IMR-90 (cell line): Measurements from ENCODE around the gene HYAL3.

Experiments used
- BHLHE40 ChIP-seq: fragments of 150-350 bp; IDR thresholded peaks from 2 replicates; pipeline ENCODE4 v1.6.1; 2016; ENCODE audit warnings: mild to moderate bottlenecking, low read depth, low read length
- MAFK ChIP-seq: IDR thresholded peaks from 2 replicates; pipeline ENCODE4 v1.6.1; 2012; ENCODE audit warnings: low read depth, low read length, improper control_type of control experiment
- POLR2A ChIP-seq: IDR thresholded peaks from 2 replicates; pipeline ENCODE4 v1.6.1; 2012; ENCODE audit warnings: mild to moderate bottlenecking, low read depth, low read length
- RAD21 ChIP-seq: IDR thresholded peaks from 2 replicates; pipeline ENCODE4 v1.6.1; 2012; ENCODE audit warnings: low read length, improper control_type of control experiment
- RFX5 ChIP-seq: IDR thresholded peaks from 2 replicates; pipeline ENCODE4 v1.8.0; 2012; ENCODE audit warnings: low read depth, mild to moderate bottlenecking, low read length, moderate library complexity
- SMC3 ChIP-seq: fragments of 150-350 bp; IDR thresholded peaks from 2 replicates; pipeline ENCODE4 v1.6.1; 2016; ENCODE audit warnings: low read depth, mild to moderate bottlenecking, antibody characterized with exemption, low read length, moderate library complexity
- TF ChIP-seq, protein P1 (sequence below): conservative IDR thresholded peaks from 2 replicates; pipeline ENCODE4 v1.5.1; 2012; ENCODE audit warnings: mild to moderate bottlenecking, low read depth, low read length, improper control_type of control experiment

DNA sequence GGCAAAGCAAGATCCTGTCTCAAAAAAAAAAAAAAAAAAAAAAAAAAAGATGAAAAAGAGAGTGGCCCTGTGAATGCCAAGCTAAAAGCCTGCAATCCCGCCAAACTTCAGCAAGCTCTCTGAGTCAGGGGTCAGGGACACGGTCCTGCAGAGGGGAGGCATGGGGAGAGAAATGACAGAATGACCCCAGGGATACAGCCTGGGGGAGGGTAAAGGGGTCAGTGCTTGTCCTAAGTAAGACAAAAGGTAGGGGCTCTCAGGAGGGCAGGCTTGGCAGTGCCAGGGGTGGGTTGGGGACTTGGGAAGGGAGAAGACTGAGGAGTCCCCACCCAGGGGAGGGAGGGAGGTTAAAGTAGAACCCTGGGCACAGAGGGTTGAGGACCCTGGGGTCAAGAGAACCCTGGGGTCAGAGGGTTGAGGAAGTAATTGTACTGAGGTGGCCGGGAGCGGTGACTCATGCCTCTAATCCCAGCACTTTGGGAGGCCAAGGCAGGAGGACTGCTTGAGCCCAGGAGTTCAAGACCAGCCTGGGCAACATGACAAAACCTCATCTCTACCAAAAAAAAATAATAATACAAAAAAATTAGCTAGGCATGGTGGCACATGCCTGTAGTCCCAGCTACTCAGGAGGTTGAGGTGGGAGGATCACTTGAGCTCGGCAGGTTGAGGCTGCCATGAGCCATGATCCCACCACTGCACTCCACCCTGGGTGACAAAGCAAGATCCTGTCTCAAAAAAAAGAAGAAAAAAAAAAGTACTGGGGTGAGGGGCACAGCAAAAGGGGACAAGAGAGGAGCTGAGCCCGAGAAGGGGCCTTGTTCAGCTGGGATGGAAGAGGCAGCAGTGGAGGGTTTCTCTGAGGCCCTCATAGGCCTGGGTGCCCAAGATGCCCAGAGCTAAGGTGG lies 35.5 kb downstream of the HYAL3 start:
- TF ChIP-seq, protein P1, sequence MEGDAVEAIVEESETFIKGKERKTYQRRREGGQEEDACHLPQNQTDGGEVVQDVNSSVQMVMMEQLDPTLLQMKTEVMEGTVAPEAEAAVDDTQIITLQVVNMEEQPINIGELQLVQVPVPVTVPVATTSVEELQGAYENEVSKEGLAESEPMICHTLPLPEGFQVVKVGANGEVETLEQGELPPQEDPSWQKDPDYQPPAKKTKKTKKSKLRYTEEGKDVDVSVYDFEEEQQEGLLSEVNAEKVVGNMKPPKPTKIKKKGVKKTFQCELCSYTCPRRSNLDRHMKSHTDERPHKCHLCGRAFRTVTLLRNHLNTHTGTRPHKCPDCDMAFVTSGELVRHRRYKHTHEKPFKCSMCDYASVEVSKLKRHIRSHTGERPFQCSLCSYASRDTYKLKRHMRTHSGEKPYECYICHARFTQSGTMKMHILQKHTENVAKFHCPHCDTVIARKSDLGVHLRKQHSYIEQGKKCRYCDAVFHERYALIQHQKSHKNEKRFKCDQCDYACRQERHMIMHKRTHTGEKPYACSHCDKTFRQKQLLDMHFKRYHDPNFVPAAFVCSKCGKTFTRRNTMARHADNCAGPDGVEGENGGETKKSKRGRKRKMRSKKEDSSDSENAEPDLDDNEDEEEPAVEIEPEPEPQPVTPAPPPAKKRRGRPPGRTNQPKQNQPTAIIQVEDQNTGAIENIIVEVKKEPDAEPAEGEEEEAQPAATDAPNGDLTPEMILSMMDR: no peak
- no peak for TF ChIP-seq RFX5
- no peak for TF ChIP-seq BHLHE40
- no peak for TF ChIP-seq RAD21
- TF ChIP-seq POLR2A: no peak
- TF ChIP-seq SMC3: no peak
- no peak for TF ChIP-seq MAFK
